ENCODE data around the gene MACROD2.

MACROD2 gene

GRCh38 chr20:14838663-14839628 lies 843.6 kb downstream of the MACROD2 start:
- no peak for DNase-seq

GRCh38 chr20:14845199-14846160 lies 850.2 kb downstream of the MACROD2 start:
- DNase-seq: no peak

- no peak for DNase-seq
Observed at GRCh38 chr20:14848806-14849205, 853.5 kb downstream of the MACROD2 start.

- DNase-seq: no peak
Observed at GRCh38 chr20:14853079-14853478, 857.8 kb downstream of the MACROD2 start.

GRCh38 chr20:14855171-14855570 lies 859.9 kb downstream of the MACROD2 start:
- no peak for DNase-seq

GRCh38 chr20:14859627-14860026 lies 864.3 kb downstream of the MACROD2 start:
- DNase-seq: no peak

- DNase-seq: no peak
Observed at GRCh38 chr20:14860410-14860814, 865.1 kb downstream of the MACROD2 start.

- no peak for DNase-seq
Observed at GRCh38 chr20:14861028-14861699, 865.8 kb downstream of the MACROD2 start.

GRCh38 chr20:14865169-14865568 lies 869.9 kb downstream of the MACROD2 start:
- no peak for DNase-seq

GRCh38 chr20:14865731-14866130 lies 870.4 kb downstream of the MACROD2 start:
- no peak for DNase-seq

GRCh38 chr20:14866841-14867514 lies 871.7 kb downstream of the MACROD2 start:
- no peak for DNase-seq

GRCh38 chr20:14877301-14878028 lies 882.1 kb downstream of the MACROD2 start:
- DNase-seq: no peak

- DNase-seq: no peak
Observed at GRCh38 chr20:14878676-14879019, 883.3 kb downstream of the MACROD2 start.

- no peak for DNase-seq
Observed at GRCh38 chr20:14879020-14879697, 883.8 kb downstream of the MACROD2 start.

GRCh38 chr20:14879839-14880238 lies 884.5 kb downstream of the MACROD2 start:
- DNase-seq: no peak

- DNase-seq: no peak
Observed at GRCh38 chr20:14881518-14881917, 886.2 kb downstream of the MACROD2 start.

GRCh38 chr20:14882157-14882556 lies 886.8 kb downstream of the MACROD2 start:
- DNase-seq: no peak

GRCh38 chr20:14882846-14883245 lies 887.5 kb downstream of the MACROD2 start:
- no peak for DNase-seq

- DNase-seq: no peak
Observed at GRCh38 chr20:14883324-14883723, 888.0 kb downstream of the MACROD2 start.

- no peak for DNase-seq
Observed at GRCh38 chr20:14885661-14886060, 890.3 kb downstream of the MACROD2 start.

- no peak for DNase-seq
Observed at GRCh38 chr20:14888134-14888533, 892.8 kb downstream of the MACROD2 start.

Data from NCI-H2107 (cell line).